ENCODE results near the gene ZGLP1.

The ZGLP1 gene

GRCh38 chr19:10278935-10279334, 30.7 kb downstream of the ZGLP1 start:
- DNase-seq (ENCODE audit: low read depth, low spot score) = no peak

- no peak for DNase-seq (ENCODE audit: low read depth, low spot score)
Measured at GRCh38 chr19:10277795-10278589, 31.6 kb downstream of the ZGLP1 start.

DNA sequence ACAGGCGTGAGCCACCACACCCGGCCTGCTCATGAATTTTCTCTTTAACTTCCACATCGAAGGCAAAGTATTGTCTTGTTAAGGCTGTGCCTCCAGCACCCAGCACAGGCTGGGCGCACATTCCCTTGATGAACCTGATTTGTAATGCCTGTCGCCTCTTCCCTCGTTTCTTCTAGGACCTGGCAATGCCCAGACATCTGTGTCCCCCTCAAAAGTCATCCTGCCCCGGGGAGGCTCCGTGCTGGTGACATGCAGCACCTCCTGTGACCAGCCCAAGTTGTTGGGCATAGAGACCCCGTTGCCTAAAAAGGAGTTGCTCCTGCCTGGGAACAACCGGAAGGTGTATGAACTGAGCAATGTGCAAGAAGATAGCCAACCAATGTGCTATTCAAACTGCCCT, 35.0 kb downstream of the ZGLP1 start:
- no peak for DNase-seq (ENCODE audit: low read depth, low spot score)

DNA sequence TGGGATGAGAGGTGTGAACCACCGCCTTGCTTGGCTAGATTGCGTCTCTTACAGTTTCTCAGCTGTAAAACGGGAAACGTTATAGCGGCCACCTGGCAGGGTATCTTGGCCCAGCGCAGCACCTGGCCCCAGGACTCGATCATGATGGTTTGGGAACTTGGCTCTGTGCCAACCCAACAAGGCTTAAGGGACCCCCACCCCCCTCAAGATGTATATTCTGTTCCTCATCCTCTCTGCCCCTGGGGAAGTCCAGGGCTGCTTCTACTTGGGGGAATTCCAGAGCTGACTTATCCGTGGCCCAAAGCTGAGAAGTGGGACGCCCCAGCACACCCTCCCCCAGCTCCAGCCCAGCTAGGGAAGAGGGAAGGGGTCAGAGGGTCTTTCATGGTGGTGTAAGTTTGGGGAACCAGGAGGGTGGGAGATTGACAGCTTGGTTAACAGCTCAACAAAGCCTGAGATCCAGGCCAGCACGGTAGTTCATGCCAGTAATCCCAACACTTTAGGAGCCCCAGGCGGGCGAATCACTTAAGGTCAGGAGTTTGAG, 38.0 kb downstream of the ZGLP1 start:
- no peak for DNase-seq (ENCODE audit: low read depth, low spot score)

DNA sequence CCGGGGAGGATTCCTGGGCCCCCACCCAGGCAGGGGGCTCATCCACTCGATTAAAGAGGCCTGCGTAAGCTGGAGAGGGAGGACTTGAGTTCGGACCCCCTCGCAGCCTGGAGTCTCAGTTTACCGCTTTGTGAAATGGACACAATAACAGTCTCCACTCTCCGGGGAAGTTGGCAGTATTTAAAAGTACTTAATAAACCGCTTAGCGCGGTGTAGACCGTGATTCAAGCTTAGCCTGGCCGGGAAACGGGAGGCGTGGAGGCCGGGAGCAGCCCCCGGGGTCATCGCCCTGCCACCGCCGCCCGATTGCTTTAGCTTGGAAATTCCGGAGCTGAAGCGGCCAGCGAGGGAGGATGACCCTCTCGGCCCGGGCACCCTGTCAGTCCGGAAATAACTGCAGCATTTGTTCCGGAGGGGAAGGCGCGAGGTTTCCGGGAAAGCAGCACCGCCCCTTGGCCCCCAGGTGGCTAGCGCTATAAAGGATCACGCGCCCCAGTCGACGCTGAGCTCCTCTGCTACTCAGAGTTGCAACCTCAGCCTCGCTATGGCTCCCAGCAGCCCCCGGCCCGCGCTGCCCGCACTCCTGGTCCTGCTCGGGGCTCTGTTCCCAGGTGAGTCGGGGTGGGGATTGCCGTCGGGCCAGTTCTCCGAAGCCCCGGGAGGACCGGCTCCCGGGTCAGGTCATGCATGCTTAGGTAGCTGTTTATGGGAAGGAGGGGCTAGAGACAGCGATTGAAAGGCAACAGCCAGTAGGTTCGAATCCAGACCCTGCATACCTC, 38.8 kb downstream of the ZGLP1 start, which contains the start of gene ICAM1:
Gene ICAM1 (plus strand): TSS at position 505 of the 779 bp plus-strand sequence. CDS start 40 bp downstream, at position 545.
- no peak for DNase-seq (ENCODE audit: low read depth, low spot score)

DNA sequence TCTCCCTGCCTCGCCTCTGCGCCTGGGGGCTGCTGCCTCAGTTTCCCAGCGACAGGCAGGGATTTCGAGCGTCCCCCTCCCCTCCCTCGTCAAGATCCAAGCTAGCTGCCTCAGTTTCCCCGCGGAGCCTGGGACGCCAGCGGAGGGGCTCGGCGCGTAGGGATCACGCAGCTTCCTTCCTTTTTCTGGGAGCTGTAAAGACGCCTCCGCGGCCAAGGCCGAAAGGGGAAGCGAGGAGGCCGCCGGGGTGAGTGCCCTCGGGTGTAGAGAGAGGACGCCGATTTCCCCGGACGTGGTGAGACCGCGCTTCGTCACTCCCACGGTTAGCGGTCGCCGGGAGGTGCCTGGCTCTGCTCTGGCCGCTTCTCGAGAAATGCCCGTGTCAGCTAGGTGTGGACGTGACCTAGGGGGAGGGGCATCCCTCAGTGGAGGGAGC, 39.4 kb downstream of the ZGLP1 start:
- DNase-seq (ENCODE audit: low read depth, low spot score) = no peak

DNA sequence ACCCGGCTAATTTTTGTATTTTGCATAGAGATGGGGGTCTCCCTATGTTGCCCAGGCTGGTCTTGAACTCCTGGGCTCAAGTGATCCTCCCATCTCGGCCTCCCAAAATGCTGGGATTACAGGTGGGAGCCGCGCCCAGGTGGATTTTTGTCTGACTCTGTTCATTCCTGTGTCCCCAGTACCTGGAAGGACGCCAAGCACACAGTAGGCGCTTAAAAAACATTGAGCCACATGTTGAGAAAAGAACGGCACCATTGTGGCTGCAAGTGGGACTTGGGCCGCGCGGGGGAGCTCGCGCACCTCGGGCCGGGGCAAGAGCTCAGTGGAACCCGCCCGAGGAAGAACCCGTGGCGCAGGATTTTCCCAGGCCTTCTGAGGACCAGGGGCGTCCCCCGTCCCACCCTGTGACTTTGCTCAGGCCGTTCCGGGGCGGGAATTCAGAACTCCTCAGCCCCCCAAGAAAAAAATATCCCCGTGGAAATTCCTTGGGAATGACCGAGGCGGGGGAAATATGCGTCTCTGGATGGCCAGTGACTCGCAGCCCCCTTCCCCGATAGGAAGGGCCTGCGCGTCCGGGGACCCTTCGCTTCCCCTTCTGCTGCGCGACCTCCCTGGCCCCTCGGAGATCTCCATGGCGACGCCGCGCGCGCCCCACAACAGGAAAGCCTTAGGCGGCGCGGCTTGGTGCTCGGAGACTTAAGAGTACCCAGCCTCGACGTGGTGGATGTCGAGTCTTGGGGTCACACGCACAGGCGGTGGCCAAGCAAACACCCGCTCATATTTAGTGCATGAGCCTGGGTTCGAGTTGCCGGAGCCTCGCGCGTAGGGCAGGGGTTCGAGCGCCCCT, 40.1 kb downstream of the ZGLP1 start:
- peak; percentile 56 for DNase-seq (ENCODE audit: low read depth, low spot score)

GRCh38 chr19:10268071-10268470, 41.5 kb downstream of the ZGLP1 start:
- no peak for DNase-seq (ENCODE audit: low read depth, low spot score)

- DNase-seq (ENCODE audit: low read depth, low spot score) = no peak
Measured at GRCh38 chr19:10266706-10267105, 42.9 kb downstream of the ZGLP1 start.

DNA sequence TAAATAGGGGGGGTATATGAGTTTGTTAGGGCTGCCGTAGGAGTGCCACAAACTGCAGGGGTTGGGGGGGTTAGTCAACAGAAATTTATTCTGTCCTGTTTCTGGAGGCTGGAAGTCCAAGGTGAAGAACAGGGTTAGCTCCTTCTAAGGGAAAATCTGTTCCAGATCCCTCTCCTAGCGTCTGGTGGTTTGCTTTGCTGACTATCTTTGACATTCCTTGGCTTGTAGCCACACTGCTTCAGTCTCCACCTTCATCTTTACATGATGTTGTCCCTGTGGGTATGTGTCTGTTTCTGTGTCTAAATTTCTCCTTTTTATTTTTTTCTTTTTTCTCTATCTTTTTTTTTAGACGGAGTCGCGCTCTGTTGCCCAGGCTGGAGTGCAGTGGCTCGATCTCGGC, 46.8 kb downstream of the ZGLP1 start:
- no peak for DNase-seq (ENCODE audit: low read depth, low spot score)

- DNase-seq (ENCODE audit: low read depth, low spot score) = no peak
Measured at GRCh38 chr19:10260141-10260584, 49.5 kb downstream of the ZGLP1 start.

DNA sequence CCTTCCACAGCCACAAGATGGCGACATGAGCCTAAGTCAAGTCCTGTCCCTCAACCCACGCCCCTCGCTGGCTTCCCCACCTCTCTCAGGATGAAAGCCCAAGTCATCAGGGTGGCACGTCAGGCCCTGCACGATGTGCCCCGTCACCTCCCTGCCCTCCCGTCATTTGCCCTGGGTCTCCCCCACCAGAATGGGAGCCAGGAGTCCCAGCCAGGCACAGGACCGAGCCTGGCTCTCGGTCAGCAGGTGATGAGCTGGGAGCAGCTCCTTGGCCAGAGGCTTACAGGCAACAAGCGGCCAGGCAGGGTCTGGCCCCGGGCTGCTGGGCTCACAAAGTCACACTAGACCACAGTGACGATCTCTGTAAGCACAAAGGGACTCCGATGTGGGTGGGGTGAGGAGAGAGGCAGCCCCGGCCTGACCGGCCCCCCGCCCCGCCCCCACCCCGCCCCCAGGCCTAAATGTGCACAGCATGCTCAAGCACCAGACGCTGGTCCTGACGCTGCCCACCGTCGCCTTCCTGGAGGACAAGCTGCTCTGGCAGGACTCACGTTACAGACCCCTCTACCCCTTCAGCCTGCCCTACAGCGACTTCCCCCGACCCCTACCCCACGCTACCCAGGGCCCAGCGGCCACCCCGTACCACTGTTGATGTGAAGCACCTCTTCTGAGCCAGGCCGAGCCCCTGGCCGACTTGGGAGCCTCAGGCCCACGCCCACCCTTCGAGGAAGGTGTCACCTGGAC, 50.3 kb downstream of the ZGLP1 start:
- no peak for DNase-seq (ENCODE audit: low read depth, low spot score)

GRCh38 chr19:10258080-10258710, 51.4 kb downstream of the ZGLP1 start:
- no peak for DNase-seq (ENCODE audit: low read depth, low spot score)

- no peak for DNase-seq (ENCODE audit: low read depth, low spot score)
Measured at GRCh38 chr19:10256970-10257615, 52.5 kb downstream of the ZGLP1 start.

- no peak for DNase-seq (ENCODE audit: low read depth, low spot score)
Measured at GRCh38 chr19:10256551-10256950, 53.1 kb downstream of the ZGLP1 start.

DNA sequence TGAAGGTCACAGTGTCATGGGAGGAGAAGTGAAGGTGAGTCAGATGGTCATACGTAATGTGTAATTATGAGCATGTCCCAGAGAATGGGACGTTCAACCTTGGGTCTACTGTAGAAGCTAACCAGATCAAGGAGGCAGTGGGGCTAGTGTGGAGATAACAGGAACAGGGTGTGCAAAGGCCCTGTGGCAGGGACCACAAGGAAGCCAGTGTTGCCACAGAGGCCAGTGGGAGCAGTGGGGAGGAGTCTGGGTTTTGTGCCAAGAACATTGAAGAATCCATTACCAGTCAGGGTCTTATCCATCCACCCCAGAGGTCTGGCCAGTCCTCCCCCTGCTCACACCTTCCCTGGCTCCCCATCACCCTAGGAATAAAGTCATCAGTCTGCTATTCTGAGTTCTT, 54.3 kb downstream of the ZGLP1 start:
- DNase-seq (ENCODE audit: low read depth, low spot score) = no peak

All from smooth muscle cell of the brain vasculature (primary cell).